ENCODE results near the gene SLC18A3. TPM values are rescaled to one million over a fixed set of nuclear protein-coding genes. Genes with fewer than 3 reads are reported as not detected.
A peak's percentile ranks its signal among the peaks of the same experiment; 100 is the strongest.

Gene SLC18A3
- total RNA-seq, 1 experiment from 2014 or later = not detected

DNA sequence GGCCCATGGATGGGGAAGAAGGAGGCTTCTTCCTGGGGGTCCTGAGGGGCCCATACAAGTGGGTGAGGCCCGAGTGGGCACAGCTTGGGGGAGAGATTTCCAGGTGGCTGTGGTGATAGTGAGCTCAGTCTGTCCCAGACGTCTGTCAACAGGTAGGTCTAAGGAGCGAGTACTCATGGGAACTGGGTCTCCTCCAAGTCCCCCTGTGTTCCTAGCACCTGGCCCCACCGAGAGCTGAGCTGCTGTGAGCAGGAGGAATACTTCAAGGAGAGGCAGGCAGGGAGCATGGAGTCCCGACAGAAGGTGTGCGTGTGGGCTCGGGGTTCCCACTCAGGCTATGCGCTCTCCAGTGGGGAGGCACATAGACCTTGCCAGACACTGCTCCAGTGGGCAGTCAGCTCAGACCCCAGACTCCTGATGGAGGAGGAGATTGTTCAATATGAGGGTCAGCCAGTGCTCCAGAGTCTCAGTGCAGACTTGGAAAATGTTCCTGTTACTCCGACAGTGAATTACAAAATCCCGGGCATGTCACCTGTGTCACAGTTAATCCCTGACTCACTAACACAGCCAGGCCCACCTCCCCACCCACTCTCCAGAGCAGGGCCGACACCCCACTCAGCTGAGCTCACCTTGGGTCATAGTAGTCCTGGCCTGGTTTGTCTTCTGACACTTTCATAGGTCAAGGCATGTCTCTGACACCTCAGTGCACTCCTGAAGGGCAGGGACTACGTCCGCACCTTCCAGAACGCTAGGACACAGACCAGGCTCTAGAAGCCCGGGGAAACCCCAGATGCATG, 41.1 kb downstream of the SLC18A3 start:
- Mint-ChIP-seq H3K36me3 (ENCODE audit: insufficient read depth in 1 of 3, low read depth in 3 of 3) (no peaks in the 10 kb centered on the region), H3K9me3 (no peaks in the 10 kb centered on the region), H3K4me1 (peaks cover 9 to 13% of the 10 kb centered on the region in 2 experiments), H3K27ac (no peak overlapping the region), H3K27me3 (ENCODE audit: low read depth) (peaks cover 55% of the 10 kb centered on the region), H3K4me3 (no peak overlapping the region)
- Histone ChIP-seq H3K27me3 (ENCODE audit: insufficient read depth, low read length) (no peaks in the 10 kb centered on the region; the same call in 1 of the 2 replicates), H2AK5ac (ENCODE audit: insufficient read length, low read length) (no peak overlapping the region), H3K23ac (ENCODE audit: insufficient read length, low read depth, low read length) (no peak overlapping the region), H4K20me1 (ENCODE audit: control insufficient read depth, insufficient read depth, insufficient read length) (no peaks in the 10 kb centered on the region), H4K91ac (ENCODE audit: insufficient read length, low read depth, low read length) (no peak overlapping the region), H3K4ac (ENCODE audit: low read depth, low read length) (no peak overlapping the region), H3K9me3 (ENCODE audit: control insufficient read depth, low read depth, low read length) (no peaks in the 10 kb centered on the region), H3K9ac (ENCODE audit: extremely low read depth, insufficient read length, low read length) (no peak overlapping the region), H3K79me1 (ENCODE audit: insufficient read depth, low read depth, low read length, poor library complexity, severe bottlenecking) (no peaks in the 10 kb centered on the region), H2BK15ac (ENCODE audit: low read depth, low read length) (no peak overlapping the region), H3K4me1 (ENCODE audit: insufficient read depth, low read length) (no peaks in the 10 kb centered on the region), H2BK5ac (ENCODE audit: insufficient read length, low read length) (no peak overlapping the region), H3K79me2 (ENCODE audit: insufficient read depth, low read length) (no peaks in the 10 kb centered on the region), H3K23me2 (ENCODE audit: insufficient read length, low read depth, low read length, poor library complexity, severe bottlenecking) (no peaks in the 10 kb centered on the region), H4K5ac (ENCODE audit: insufficient read length, low read depth, low read length) (no peak overlapping the region), H3K4me2 (ENCODE audit: insufficient read depth, insufficient read length, low read length) (no peak overlapping the region), H3K18ac (ENCODE audit: insufficient read length, low read depth, low read length) (no peak overlapping the region), H3K14ac (ENCODE audit: insufficient read depth, low read length) (no peak overlapping the region), H2BK12ac (ENCODE audit: insufficient read length, low read depth, low read length) (no peak overlapping the region), H3K56ac (ENCODE audit: insufficient read length, low read depth, low read length) (no peak overlapping the region), H4K8ac (replicated peaks; ENCODE audit: insufficient read length, low read depth, low read length) (no peak overlapping the region), H3K27ac (ENCODE audit: insufficient read length, low read depth, low read length) (no peak overlapping the region), H2BK20ac (ENCODE audit: low read depth, low read length, poor library complexity, severe bottlenecking) (no peak overlapping the region), H2AFZ (ENCODE audit: low read length) (no peak overlapping the region), H2BK120ac (ENCODE audit: low read depth, low read length, poor library complexity, severe bottlenecking) (no peak overlapping the region), H3T11ph (ENCODE audit: low read length) (no peak overlapping the region)
- WGBS (ENCODE audit: extremely low coverage, insufficient read length, low lambda C conversion rate) = no CpG with 5 or more reads among the region's 15 CpGs
- TF ChIP-seq, protein P1, sequence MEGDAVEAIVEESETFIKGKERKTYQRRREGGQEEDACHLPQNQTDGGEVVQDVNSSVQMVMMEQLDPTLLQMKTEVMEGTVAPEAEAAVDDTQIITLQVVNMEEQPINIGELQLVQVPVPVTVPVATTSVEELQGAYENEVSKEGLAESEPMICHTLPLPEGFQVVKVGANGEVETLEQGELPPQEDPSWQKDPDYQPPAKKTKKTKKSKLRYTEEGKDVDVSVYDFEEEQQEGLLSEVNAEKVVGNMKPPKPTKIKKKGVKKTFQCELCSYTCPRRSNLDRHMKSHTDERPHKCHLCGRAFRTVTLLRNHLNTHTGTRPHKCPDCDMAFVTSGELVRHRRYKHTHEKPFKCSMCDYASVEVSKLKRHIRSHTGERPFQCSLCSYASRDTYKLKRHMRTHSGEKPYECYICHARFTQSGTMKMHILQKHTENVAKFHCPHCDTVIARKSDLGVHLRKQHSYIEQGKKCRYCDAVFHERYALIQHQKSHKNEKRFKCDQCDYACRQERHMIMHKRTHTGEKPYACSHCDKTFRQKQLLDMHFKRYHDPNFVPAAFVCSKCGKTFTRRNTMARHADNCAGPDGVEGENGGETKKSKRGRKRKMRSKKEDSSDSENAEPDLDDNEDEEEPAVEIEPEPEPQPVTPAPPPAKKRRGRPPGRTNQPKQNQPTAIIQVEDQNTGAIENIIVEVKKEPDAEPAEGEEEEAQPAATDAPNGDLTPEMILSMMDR (conservative IDR thresholded peaks at IDR 0.05) = no peak
- DNase-seq = peak; percentile 14

All from H9 (cell line).